HG03097 (cell line): ENCODE results near the gene FHAD1.
"Not testable (repeated sequence)": the region's sequence is repeated elsewhere in the genome, so short reads cannot be mapped to it uniquely, and the experiment has no call there.

ENCODE experiments used
- ATAC-seq: cut with Tn5 transposase; IDR thresholded peaks from one replicate; pipeline ENCODE4 v1.9.1; 2021; ENCODE audit not compliant: unreplicated experiment, low FRiP score

FHAD1 gene

DNA sequence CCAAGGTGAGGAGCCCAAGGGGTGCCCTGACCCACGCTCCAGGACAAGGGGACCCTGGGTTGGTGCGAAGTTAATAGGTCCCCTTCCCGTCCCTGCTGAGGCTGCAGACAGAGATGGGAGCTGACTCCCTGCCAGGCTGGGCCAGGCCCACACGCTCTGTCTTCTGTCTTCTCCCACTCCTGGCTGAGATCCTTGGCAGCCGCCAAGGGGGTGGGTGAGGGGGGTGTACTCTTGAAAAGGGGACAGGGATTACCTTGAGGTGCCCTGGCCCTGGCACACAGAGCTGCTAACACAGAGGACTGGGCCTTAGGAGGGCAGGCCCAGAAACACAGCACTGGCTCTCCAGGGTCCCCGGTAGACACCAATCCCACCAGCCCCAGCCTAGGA is 180.2 kb downstream of the FHAD1 start:
- ATAC-seq = no peak

DNA sequence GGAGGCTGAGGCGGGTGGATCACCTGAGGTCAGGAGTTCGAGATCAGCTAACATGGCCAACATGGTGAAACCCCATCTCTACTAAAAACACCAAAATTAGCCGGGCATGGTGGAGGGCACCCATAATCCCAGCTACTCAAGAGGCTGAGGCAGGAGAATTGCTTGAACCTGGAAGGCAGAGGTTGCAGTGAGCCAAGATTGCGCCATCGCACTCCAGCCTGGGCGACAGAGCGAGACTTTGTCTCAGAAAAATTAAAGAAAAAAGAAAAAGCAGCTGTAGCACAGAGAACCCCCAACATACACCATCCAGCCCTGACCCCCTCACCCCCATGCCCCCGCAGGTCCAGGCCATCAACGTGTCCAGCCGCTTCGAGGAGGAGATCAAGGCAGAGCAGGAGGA is 181.2 kb downstream of the FHAD1 start:
- ATAC-seq = not testable (repeated sequence)

DNA sequence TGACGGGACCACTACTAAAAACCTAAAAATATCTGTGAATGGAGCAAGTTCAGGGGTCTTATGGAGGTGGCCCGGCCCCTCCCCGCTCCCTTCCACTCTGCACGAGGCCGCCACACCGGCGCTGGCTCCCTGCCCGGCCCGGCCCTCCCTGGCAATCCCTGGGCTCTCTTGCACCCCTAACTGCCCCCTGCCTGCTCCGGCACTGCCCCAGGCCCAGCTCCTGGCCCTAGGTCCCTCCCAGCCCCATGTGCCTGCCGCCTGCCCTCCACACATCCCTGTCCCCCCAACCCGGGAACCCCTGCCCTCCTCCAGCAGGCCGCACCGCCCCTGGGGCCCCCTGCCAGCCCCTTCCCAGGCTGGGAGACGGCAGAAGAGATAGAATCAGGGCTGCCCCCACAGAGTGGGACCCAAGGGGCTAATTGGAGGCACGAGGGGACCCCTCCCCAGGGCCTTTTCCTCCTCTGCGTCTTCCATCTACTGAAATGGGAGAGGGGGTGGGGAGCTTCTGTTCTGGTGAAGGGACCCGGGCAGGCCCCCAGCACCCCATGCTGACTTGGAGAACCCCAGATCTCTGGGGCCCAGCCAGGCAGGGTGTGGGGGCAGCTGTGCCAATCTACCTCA is 181.9 kb downstream of the FHAD1 start:
- ATAC-seq = no peak

DNA sequence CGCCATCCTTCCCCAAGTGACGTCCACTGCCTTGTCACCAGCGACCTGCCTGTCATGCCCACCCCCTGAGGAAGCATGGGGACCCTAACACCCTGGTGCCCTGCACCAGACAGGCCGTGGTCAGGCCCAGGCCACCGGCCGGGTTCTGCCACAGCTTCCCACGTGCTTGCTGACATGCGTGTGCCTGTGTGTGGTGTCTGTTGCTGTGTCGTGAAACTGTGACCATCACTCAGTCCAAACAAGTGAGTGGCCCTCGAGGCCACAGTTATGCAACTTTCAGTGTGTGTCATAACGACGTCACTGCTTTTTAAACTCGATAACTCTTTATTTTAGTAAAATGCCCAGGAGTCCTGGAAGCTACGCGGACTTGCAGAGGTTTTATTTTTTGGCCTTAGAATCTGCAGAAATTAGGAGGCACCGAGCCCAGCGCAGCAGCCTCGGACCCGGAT is 182.7 kb downstream of the FHAD1 start:
- no peak for ATAC-seq

DNA sequence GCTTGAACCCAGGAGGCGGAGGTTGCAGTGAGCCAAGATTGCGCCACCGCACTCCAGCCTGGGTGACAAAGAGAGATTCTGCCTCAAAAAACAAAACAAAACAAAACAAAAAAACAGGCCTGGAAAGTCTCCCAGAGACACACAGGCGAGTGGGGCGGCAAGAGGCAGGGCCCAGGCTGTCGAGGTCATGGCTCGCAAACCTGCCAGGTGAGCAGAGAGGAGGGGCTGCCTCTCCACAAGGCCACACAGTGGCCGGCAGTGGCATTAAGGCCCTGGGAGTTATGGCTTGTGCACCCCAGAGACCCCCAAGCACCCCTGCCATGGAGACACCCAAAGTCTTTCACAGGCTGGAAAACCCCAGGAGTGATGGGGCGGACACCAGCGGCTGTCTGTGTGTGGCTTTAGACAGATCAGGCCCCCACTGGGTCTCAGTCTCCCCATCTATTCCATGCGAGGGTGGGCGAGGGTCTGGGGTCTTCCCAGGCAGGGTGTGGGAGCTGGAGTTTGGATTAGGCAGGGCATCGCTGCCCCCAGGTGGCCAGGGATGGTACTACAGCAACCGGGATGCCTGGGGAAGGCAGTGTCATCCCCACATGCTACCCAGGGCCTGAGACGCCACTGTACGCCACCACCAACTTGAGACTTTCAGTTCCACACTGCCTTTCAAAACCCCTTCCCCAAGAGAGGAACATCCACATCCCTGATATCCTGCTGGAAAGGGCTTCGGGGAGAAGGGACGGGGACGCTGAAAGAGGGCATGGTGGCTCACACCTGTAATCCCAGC is 184.0 kb downstream of the FHAD1 start:
- no peak for ATAC-seq

DNA sequence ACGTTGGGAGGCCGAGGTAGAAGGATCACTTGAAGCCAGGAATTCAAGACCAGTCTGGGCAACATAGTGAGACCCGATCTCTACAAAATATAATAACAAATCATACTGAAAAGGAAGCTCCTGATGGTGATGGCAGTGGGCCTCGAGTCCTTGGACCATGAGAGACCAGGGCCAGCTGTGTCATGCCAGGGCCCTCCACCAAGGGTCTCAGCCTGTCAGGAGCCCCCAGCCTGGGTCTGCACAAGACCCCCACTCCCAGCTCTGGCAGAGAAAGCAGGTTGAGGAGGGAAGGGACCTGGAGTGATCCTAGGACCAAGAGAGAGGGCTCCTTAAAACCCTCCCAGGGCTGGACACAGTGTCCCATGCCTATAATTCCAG is 184.5 kb downstream of the FHAD1 start:
- ATAC-seq = no peak

DNA sequence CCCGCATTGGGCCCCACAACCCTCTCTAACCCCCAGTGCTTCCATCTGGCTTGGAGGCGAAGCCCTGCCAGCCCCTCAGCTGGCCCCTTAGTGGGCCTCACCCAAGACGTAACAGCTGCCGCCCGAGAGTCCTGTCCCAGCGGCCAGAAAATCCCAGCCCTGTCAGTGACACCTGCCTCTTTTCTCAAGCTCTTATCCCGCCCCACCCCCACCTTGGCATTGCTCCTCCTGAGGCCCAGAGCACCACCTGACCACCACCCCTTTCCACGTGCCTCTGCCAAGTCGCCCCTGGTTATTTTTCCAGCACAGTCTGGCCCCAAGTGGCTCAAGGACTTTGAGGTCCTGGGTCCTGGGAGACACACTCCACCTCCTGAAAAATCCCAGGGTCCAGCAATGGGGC is 185.3 kb downstream of the FHAD1 start:
- no peak for ATAC-seq

DNA sequence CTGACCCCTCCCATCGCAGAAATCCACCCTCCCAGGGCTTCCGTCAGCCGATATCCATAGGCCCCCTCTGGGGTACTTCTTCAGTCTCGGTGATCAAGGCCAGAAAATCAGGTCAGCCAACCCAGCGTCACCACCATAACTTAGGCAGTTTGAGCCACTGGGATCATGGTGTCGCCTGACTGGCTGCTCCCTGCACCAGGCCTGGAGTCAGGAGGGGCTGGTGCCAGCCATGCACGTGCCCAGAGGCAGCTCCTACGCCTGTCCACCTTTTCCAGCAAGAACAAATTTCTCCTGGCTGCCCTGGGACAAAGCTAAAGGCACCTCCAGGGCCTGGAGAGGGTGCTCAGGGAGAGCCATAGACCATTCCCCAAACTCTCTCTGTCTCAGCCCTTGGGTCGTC is 186.4 kb downstream of the FHAD1 start:
- no peak for ATAC-seq

DNA sequence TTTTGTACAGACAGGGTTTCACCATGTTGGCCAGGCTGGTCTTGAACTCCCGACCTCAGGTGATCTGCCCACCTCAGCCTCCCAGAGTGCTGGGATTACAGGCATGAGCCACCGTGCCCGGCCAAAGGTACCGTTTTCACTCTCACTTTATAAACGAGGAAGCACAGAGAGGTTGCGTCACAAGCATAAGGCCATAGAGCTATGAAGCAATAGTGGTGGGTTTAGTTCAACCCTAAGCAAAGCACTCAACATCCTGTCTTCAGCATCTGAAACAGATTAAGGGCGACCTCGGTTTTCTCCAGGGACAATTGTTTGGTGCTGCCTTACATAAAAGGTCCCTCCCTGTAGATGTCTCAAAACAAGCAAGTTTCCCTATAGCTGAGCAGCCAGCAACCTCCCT is 187.7 kb downstream of the FHAD1 start:
- not testable (repeated sequence) for ATAC-seq

DNA sequence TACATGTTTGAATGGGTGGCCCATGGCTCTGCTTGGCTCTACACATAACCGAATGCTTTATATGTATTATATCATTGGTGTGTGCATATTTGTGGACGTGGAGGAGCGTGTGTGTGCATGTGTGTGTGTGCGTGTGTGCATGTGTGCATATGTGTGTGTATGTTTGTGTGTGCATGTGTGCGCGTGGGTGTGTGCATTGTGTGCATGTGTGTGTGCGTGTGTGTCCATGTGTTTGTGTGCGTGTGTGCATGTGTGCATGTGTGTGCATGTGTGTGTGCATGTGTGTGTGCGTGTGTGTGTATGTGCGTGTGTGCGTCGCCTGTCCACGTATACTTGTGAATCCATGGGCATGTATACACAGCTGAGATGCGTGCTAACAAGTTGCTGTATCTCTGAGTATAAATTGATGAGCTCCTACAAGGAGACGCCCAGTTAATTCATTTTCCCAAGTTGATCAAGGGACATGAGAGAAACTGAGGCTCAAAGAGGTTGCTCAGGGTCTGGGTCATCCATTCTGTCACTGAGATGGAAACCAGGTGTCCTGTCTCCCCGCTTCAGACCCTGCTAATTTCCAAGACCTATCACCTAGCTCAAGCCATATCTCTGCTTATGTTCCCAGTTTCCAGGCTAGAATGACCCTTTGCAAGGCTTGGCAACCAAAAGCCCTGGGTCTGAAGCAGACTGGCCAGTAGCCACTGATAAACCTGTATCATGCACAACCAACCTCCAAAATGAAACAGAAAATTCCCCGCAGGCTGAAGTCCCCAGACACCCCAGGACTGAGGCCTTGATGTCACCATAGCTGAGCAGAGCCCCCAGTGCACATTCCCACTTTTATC is 188.4 kb downstream of the FHAD1 start:
- no peak for ATAC-seq

DNA sequence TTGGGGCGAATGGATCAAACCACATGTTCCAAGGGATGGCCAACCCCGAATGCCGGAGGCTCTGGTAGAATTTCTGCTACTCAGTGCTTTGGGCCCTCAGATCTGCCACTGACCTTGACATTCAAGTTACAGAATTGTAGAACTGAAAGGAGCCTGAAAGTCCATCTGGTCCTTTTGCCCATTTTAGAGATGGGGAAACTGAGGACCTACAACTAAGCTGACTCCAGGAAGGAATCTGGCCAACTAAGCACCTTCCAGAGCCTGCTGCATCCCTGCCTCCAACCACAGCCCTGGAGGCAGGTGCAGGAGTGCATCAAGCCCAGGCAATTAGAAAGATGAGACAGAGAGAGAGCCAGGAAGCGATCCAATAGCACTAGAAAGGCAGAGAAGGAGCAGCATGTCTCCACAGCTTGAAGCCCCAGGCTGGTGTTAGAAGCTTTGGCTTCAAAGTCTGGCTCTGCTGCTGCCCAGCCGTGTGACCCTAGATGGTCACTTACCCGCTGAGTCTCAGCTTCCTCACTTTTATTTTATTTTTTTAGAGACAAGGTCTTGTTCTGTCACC is 189.9 kb downstream of the FHAD1 start:
- ATAC-seq = no peak

DNA sequence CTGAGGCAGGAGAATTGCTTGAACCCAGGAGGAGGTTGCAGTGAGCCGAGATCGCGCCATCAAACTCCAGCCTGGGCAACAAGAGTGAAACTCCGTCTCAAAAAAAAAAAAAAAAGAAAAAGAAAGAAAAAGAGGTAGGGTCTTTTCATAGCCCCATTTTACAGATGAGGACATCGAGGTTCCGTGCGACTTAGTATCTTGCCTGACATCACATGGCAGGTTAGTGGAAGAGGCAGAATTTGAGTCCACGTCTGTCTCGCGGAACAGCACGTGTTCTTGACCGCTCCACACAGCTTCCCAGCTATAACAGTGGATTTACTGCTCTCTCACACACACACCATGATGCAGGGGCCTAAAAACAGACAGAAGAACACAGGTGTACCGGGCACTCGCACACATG is 192.3 kb downstream of the FHAD1 start:
- ATAC-seq = no peak

DNA sequence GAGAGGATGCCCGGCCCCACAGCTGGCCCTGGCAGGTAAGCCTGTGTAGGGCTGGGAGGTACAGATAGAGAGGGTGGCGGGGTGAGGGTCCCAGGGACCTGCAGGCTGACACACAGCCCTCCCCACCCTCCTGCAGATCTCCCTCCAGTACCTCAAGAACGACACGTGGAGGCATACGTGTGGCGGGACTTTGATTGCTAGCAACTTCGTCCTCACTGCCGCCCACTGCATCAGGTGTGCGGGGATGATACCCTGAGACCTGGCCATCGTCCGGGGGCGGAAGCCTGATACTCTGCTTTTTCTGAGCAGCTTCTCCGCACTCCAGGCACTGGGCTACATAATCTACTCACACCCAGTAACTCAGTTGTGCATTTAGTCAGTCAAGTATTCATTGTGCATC is 193.3 kb downstream of the FHAD1 start:
- no peak for ATAC-seq

DNA sequence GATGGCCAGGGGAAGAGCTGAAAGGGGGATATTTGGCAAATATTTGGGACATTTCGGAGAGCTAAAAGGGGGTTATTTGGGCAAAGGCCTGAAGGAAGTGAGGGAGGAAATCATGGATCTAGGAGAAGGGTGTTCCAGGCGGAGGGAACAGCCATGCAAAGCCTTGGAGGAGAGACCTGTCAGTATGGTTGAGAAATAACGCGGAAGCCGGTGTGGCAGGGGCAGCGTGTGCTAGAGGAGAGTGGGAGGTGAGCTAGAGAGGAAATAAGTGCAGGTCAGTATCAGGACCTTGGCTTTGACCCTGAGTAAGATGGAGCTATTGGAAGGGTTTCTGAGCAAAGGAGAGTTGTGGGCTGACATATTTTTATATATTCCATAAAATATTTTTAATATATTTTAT is 194.2 kb downstream of the FHAD1 start:
- ATAC-seq = no peak

DNA sequence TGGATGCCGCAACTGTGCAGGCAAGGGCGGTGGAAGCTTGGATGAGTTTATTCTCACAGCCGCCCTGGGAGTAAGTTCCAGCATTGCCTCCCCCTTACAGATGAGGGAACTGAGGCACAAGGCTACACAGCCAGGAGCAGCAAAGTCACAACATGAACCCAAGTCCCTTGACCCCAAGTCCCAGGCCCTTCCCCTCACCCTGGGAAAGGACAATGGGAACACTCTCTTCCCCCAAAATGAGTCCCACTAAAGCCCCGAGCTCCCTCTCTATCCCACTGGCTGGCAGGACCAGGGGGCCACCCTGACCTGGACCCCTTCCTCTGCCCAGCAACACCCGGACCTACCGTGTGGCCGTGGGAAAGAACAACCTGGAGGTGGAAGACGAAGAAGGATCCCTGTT is 195.1 kb downstream of the FHAD1 start:
- ATAC-seq = no peak

DNA sequence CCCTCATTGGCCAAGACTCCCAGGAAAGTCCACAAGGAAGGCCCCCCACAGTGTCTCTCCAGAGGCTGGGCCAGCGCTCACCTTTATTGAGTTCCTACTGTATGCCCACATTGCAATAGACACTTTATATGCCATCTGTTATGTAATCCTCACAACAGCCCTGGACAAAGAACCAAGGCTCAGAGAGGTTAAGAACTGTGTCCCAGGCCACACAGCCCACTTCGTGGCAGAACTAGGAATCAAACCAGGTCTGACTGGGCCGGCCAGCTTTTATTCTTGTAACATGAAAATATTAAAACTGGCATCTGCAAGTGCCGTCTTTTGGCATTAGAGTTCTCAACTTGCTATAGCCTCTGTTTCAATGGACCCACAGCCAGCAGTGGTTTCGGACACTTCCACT is 195.7 kb downstream of the FHAD1 start:
- ATAC-seq = no peak

DNA sequence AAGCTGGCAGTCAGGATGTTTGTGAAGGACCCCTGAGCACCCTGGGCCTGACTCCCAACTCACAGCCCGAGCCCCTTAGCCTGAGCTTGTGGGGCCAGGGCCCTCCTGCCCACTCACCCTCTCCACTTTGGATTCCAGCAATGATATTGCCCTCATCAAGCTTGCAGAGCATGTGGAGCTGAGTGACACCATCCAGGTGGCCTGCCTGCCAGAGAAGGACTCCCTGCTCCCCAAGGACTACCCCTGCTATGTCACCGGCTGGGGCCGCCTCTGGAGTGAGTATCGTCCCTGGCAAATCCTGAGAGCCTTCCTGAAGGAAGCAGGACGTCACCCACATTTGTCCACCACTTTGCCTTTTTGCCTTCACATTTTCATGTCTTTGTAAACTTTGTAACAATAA is 196.3 kb downstream of the FHAD1 start:
- no peak for ATAC-seq

DNA sequence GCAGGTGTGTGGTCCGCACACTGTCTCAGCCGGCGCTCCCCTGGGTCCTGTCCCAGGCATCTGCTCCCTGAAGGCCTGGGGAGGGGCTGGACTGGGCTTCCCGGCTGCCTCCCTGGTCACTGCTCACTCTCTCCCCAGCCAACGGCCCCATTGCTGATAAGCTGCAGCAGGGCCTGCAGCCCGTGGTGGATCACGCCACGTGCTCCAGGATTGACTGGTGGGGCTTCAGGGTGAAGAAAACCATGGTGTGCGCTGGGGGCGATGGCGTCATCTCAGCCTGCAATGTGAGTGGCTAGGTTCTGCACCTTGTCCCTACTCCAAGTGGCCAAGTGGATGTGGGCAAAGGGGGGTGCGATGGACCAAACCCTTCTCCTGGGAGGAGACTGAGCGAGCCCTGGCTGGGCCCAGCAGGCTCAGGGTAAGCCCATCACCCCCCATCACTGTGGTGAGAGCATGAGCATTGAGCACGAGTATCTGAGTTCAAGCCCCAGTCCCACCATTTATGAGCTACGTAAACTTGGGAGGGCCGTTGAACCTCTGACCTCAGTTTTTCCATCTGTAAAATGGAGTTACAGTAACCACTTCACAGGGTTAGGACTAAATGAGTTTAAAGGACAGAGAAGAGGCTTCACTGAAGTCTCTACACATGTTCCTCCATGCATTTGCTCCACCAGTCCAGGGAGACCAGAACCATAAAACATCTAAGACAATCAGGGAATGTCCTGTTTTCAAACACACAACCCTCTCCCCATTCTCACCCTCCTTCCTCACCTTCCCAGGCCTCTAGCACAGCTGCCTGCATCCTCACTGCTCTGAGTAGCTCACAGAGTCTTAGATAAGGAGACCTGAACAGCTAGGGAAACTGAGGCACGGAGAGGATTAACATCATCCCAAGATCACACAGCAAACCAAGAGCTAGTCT is 197.7 kb downstream of the FHAD1 start:
- ATAC-seq = no peak

DNA sequence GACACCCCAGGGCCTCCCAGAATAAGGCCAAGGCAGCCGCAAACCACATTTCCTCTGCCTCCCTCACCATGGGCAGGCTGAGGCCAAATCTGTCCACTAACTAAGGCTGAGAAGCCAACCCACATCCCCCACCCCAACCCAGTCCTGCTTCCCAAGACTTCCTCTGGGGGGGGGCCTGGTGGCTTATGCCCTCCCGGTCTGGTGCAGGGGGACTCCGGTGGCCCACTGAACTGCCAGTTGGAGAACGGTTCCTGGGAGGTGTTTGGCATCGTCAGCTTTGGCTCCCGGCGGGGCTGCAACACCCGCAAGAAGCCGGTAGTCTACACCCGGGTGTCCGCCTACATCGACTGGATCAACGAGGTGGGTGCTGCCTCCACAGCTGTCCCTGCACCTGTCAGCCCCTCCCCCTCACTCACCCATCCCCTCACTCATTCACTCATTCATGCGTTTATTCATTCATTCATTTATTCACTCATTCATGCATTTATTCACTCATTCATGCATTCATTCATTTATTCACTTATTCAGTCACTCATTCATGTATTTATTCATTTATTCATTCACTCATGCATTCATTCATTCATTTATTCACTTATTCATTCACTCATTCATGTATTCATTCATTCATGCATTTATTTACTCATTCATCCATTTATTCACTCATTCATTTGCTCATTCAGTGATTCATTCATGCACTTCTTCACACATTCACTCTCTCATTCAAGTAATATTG is 198.5 kb downstream of the FHAD1 start:
- no peak for ATAC-seq

DNA sequence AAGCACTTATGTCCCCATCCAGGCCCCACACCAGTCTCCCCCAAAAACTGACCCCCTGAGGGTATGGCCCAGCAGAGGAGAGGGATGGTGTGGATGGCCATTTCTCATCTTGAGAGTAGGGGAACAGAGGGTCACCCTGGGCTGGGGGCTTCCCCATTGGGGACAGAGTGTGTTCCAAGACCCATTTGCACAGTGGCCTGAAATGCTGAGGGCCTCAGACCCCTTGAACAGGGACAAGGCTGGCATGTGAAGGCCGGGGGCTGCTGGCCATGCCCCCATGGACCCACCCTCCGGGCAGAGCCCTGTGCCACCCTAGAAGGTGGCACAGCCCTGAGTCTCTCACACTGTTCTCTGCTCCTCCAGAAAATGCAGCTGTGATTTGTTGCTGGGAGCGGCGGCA is 199.2 kb downstream of the FHAD1 start:
- no peak for ATAC-seq
